Esophagus muscularis mucosa (tissue), 3 donors: ENCODE data around the gene SLC48A1.

ENCODE experiments used
- POLR2AphosphoS5 ChIP-seq, 2 donors: sonication (generic); formaldehyde crosslinking; IDR thresholded peaks; one replicate each; pipeline ENCODE4 v1.6.1; 2017; ENCODE audit warnings: antibody characterized with exemption in 2 of 2
- TF ChIP-seq, protein P1 (sequence below), 3 experiments: fragments of 200-600 bp in 2 of 3; fragments of 450-650 bp in 1 of 3; sonication (generic) in 2 of 3; IDR thresholded peaks; one replicate each; pipeline ENCODE4 v1.5.1; 2017 to 2019; ENCODE audit warnings: antibody characterized with exemption in 3 of 3, mild to moderate bottlenecking in 2 of 3, moderate library complexity in 1 of 3

DNA sequence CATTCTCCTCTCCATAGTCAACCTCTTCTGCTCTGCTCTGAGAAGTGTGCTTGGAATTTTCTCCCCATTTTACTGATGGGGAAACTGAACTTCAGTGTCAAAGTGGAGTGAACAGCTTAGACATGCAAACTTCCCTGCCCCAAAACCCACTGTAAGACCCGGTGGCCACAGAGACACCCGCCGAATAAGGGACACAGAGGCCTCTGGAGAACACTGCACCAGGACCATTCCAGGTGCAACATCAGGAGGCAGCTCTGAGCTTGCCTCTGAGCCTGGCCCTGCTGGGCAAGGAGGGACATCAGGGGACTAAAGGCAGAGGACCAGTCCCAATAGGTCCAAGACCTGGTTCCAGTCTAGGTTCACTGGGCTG is 45.0 kb downstream of the SLC48A1 start:
- TF ChIP-seq, protein P1, sequence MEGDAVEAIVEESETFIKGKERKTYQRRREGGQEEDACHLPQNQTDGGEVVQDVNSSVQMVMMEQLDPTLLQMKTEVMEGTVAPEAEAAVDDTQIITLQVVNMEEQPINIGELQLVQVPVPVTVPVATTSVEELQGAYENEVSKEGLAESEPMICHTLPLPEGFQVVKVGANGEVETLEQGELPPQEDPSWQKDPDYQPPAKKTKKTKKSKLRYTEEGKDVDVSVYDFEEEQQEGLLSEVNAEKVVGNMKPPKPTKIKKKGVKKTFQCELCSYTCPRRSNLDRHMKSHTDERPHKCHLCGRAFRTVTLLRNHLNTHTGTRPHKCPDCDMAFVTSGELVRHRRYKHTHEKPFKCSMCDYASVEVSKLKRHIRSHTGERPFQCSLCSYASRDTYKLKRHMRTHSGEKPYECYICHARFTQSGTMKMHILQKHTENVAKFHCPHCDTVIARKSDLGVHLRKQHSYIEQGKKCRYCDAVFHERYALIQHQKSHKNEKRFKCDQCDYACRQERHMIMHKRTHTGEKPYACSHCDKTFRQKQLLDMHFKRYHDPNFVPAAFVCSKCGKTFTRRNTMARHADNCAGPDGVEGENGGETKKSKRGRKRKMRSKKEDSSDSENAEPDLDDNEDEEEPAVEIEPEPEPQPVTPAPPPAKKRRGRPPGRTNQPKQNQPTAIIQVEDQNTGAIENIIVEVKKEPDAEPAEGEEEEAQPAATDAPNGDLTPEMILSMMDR (IDR thresholded peaks at IDR 0.05), result no peak
- TF ChIP-seq POLR2AphosphoS5 (IDR thresholded peaks at IDR 0.05), result no peak
